GM19452 (cell line): Measurements from ENCODE around the gene CCDC137.
"Not testable (repeated sequence)": the region's sequence is repeated elsewhere in the genome, so short reads cannot be mapped to it uniquely, and the experiment has no call there.

Source experiments
- ATAC-seq: cut with Tn5 transposase; IDR thresholded peaks from one replicate; pipeline ENCODE4 v1.9.1; 2021; ENCODE audit not compliant: unreplicated experiment

The CCDC137 gene

GRCh38 chr17:81650951-81651350, 15.6 kb upstream of the CCDC137 start:
- no peak for ATAC-seq

- ATAC-seq = no peak
These were observed 14.8 kb upstream of the CCDC137 start for GRCh38 chr17:81651692-81652091.

GRCh38 chr17:81652906-81653771, 13.4 kb upstream of the CCDC137 start:
- no peak for ATAC-seq

GRCh38 chr17:81655378-81656117, 11.0 kb upstream of the CCDC137 start:
- no peak for ATAC-seq

- ATAC-seq = no peak
These were observed 10.3 kb upstream of the CCDC137 start, which contains the start of gene PDE6G for GRCh38 chr17:81656118-81656743. Gene PDE6G, minus strand, starts transcription at chr17:81656542. Its CDS starts 3,237 bp downstream, at chr17:81653305.

GRCh38 chr17:81656835-81657234, 9.7 kb upstream of the CCDC137 start:
- no peak for ATAC-seq

GRCh38 chr17:81659038-81659437, 7.5 kb upstream of the CCDC137 start:
- no peak for ATAC-seq

- ATAC-seq = no peak
These were observed 6.1 kb upstream of the CCDC137 start for GRCh38 chr17:81660441-81660840.

GRCh38 chr17:81662002-81662401, 4.5 kb upstream of the CCDC137 start:
- no peak for ATAC-seq

GRCh38 chr17:81664051-81664470, 2.5 kb upstream of the CCDC137 start:
- ATAC-seq = no peak

GRCh38 chr17:81665205-81666091, 1.1 kb upstream of the CCDC137 start:
- ATAC-seq = no peak

GRCh38 chr17:81666092-81666341, 520 bp upstream of the CCDC137 start:
- no peak for ATAC-seq

GRCh38 chr17:81667754-81668153, 1.2 kb downstream of the CCDC137 start:
- no peak for ATAC-seq

- ATAC-seq = no peak
These were observed 6.0 kb downstream of the CCDC137 start for GRCh38 chr17:81672504-81672903.

- no peak for ATAC-seq
These were observed 6.4 kb downstream of the CCDC137 start for GRCh38 chr17:81672954-81673353.

GRCh38 chr17:81673561-81674258, 7.2 kb downstream of the CCDC137 start:
- ATAC-seq = no peak

GRCh38 chr17:81675515-81676221, 9.1 kb downstream of the CCDC137 start:
- not testable (repeated sequence) for ATAC-seq

GRCh38 chr17:81676906-81677305, 10.4 kb downstream of the CCDC137 start:
- no peak for ATAC-seq

- ATAC-seq = no peak
These were observed 13.6 kb downstream of the CCDC137 start for GRCh38 chr17:81680150-81680549.

- no peak for ATAC-seq
These were observed 15.1 kb downstream of the CCDC137 start for GRCh38 chr17:81681672-81682071.
